ENCODE measurements around the gene ACSL5. TPM values are rescaled to one million over a fixed set of nuclear protein-coding genes. Genes with fewer than 3 reads are reported as not detected.
A peak's percentile ranks its signal among the peaks of the same experiment; 100 is the strongest.
"Not testable (repeated sequence)": the region's sequence is repeated elsewhere in the genome, so short reads cannot be mapped to it uniquely, and the experiment has no call there.

The ACSL5 gene
- total RNA-seq, 1 donor from 2014 or later = 10.1 TPM

- not testable (repeated sequence) for DNase-seq
Measured at GRCh38 chr10:112464074-112464473, 90.2 kb downstream of the ACSL5 start.

- DNase-seq = no peak
Measured at GRCh38 chr10:112465299-112465883, 91.5 kb downstream of the ACSL5 start.

- DNase-seq = no peak
Measured at GRCh38 chr10:112466802-112467201, 92.9 kb downstream of the ACSL5 start.

- no peak for DNase-seq
Measured at GRCh38 chr10:112467541-112468075, 93.7 kb downstream of the ACSL5 start.

GRCh38 chr10:112471878-112472487 is 98.1 kb downstream of the ACSL5 start:
- DNase-seq = peak; percentile 3

GRCh38 chr10:112475575-112476218 is 101.8 kb downstream of the ACSL5 start:
- DNase-seq = no peak

Other genes with a start within 250 kb of the ACSL5 start
- gene GPAM, start 190.4 kb upstream of the ACSL5 start, total RNA-seq = 284 TPM
- not detected for gene TECTB, start 90.7 kb upstream of the ACSL5 start, total RNA-seq
- 23.9 TPM for gene ZDHHC6, start 72.8 kb downstream of the ACSL5 start, total RNA-seq
- 28.7 TPM for gene VTI1A, start 73.1 kb downstream of the ACSL5 start, total RNA-seq

Measured in skin of body (tissue), 2 donors.